Lung (tissue), 12 donors: ENCODE results near the gene KRT26. TPM values are rescaled to one million over a fixed set of nuclear protein-coding genes. Genes with fewer than 3 reads are reported as not detected.

ENCODE experiments used
- ATAC-seq: fragments of 200-7000 bp; cut with Tn5 transposase; one replicate; pipeline ENCODE4 v1.9.1; 2020; ENCODE audit warnings: moderate number of reproducible peaks; ENCODE audit not compliant: insufficient read depth, low FRiP score
- DNase-seq, 3 donors: peaks; one replicate each; pipeline ENCODE4 v3.0.0-alpha.2; 2013 to 2017
- H3K27ac ChIP-seq, 2 donors: one replicate each; pipeline ENCODE4 v1.5.1; 2013; ENCODE audit warnings: mild to moderate bottlenecking in 2 of 2, moderate library complexity in 2 of 2, control low read depth in 1 of 2, inconsistent platforms in 1 of 2, low read depth in 1 of 2, low read length in 1 of 2
- H3K27me3 ChIP-seq, 3 donors: one replicate each; pipeline ENCODE4 v1.5.1; 2013; ENCODE audit warnings: low read length in 2 of 3; ENCODE audit not compliant: control insufficient read depth in 3 of 3, insufficient read depth in 3 of 3
- H3K36me3 ChIP-seq, 4 donors: one replicate each; pipeline ENCODE4 v1.5.1; 2013; ENCODE audit warnings: low read length in 4 of 4, mild to moderate bottlenecking in 1 of 4, moderate library complexity in 1 of 4; ENCODE audit not compliant: control insufficient read depth in 4 of 4, insufficient read depth in 4 of 4
- H3K4me1 ChIP-seq, 5 donors: one replicate each; pipeline ENCODE4 v1.5.1; 2013; ENCODE audit warnings: low read length in 5 of 5, mild to moderate bottlenecking in 2 of 5, moderate library complexity in 1 of 5; ENCODE audit not compliant: control insufficient read depth in 5 of 5, insufficient read depth in 5 of 5
- H3K4me3 ChIP-seq: one replicate; pipeline ENCODE4 v1.5.1; 2013; ENCODE audit warnings: mild to moderate bottlenecking, control low read depth, moderate library complexity
- H3K9ac ChIP-seq, 2 donors: one replicate each; pipeline ENCODE4 v1.5.1; 2013; ENCODE audit warnings: low read length in 2 of 2, control low read depth in 1 of 2; ENCODE audit not compliant: insufficient read depth in 1 of 2
- H3K9me3 ChIP-seq, 4 donors: one replicate each; pipeline ENCODE4 v1.5.1; 2013; ENCODE audit warnings: low read length in 3 of 4, mild to moderate bottlenecking in 1 of 4, moderate library complexity in 1 of 4; ENCODE audit not compliant: control insufficient read depth in 4 of 4, insufficient read depth in 3 of 4
- CTCF ChIP-seq: IDR thresholded peaks from 2 replicates; pipeline ENCODE4 v1.5.1; 2012; ENCODE audit warnings: mild to moderate bottlenecking; ENCODE audit errors: control extremely low read depth, extremely low read depth
- WGBS, 2 donors: extraction: QIAGEN DNeasy Blood & Tissue Kit; methylation state at CpG; one replicate each; pipeline ENCODE4 v1.1.7; 2013; 5-methylcytosine and 5-hydroxymethylcytosine counted together
- polyA plus RNA-seq, 2 donors: library from polyadenylated mRNA; stranded (reverse); fragments of 200-250 nt; gene quantifications; one replicate each; pipeline ENCODE4 v1.2.1, GENCODE V29; 2013
- total RNA-seq, 2 donors: library from RNA; depleted of rRNA in 1 of 2; stranded (reverse); fragments of >200 nt in 1 of 2; gene quantifications; one replicate each; pipeline ENCODE4 v1.2.1, GENCODE V29; 2014 to 2021
- donor health status: control.
- donor health status: control.
- donor health status: Bipolar disorder and iron deficiency.
- donor health status: healthy.
- donor health status: DM: yes; HTN: yes; CAD: no.

Gene KRT26
- total and polyA plus RNA-seq, 4 donors: not detected

- TF ChIP-seq CTCF: no peak
- H3K9ac ChIP-seq: no peak overlapping the region
- ATAC-seq: no peak
Measured at GRCh38 chr17:40722241-40722640, 49.8 kb downstream of the KRT26 start.

GRCh38 chr17:40720899-40721298 is 51.1 kb downstream of the KRT26 start:
- Histone ChIP-seq H3K36me3 (no peaks in the 10 kb centered on the region), H3K27ac (no peak overlapping the region), H3K4me1 (no peaks in the 10 kb centered on the region), H3K9ac (no peak overlapping the region), H3K27me3 (no peaks in the 10 kb centered on the region), H3K9me3 (no peaks in the 10 kb centered on the region), H3K4me3 (no peak overlapping the region)
- no peak for ATAC-seq
- TF ChIP-seq CTCF: no peak
- DNase-seq: no peak
- 76 to 79% methylated on average over 2 of the region's 2 CpGs for WGBS, 2 donors

More at GRCh38 chr17:40722241-40722640, 49.8 kb downstream of the KRT26 start:
- Histone ChIP-seq H3K27ac (no peak overlapping the region), H3K9me3 (no peaks in the 10 kb centered on the region), H3K4me1 (no peaks in the 10 kb centered on the region), H3K4me3 (no peak overlapping the region), H3K27me3 (no peaks in the 10 kb centered on the region), H3K36me3 (no peaks in the 10 kb centered on the region)
- no peak for DNase-seq
- WGBS, 2 donors: 56 to 80% methylated on average over 1 of the region's 1 CpG

GRCh38 chr17:40718930-40719329 is 53.1 kb downstream of the KRT26 start:
- H3K9me3 ChIP-seq: no peaks in the 10 kb centered on the region
- 58 to 59% methylated on average over 8 of the region's 8 CpGs for WGBS, 2 donors
- no peak overlapping the region for H3K4me3 ChIP-seq
- H3K4me1 ChIP-seq: no peaks in the 10 kb centered on the region
- H3K9ac ChIP-seq: no peak overlapping the region
- ATAC-seq (no peak), DNase-seq (no peak)
- H3K36me3 ChIP-seq: no peaks in the 10 kb centered on the region
- H3K27me3 ChIP-seq: no peaks in the 10 kb centered on the region
- H3K27ac ChIP-seq: no peak overlapping the region
- no peak for TF ChIP-seq CTCF

- H3K4me1 ChIP-seq: no peaks in the 10 kb centered on the region
- WGBS, 2 donors: 77% methylated on average over 3 of the region's 3 CpGs
- no peaks in the 10 kb centered on the region for H3K27me3 ChIP-seq
- no peak overlapping the region for H3K27ac ChIP-seq
- H3K9ac ChIP-seq: no peak overlapping the region
- ATAC-seq: no peak
- no peaks in the 10 kb centered on the region for H3K36me3 ChIP-seq
- H3K9me3 ChIP-seq: no peaks in the 10 kb centered on the region
- no peak for DNase-seq
- H3K4me3 ChIP-seq: no peak overlapping the region
- no peak for TF ChIP-seq CTCF
Measured at GRCh38 chr17:40717776-40718175, 54.2 kb downstream of the KRT26 start.

Other genes with a start within 250 kb of the KRT26 start
- 1 to 10 TPM; 1.8 to 4.0 TPM for gene CCR7, start 206.7 kb downstream of the KRT26 start, total RNA-seq
- gene CCR7, start 206.7 kb downstream of the KRT26 start, polyA plus RNA-seq: 1 to 10 TPM; 2.1 to 5.9 TPM
- gene SMARCE1, start 124.4 kb downstream of the KRT26 start, total RNA-seq: 100 to 1,000 TPM in 1 of 2 donors, 10 to 100 TPM in 1; 76.4 to 137 TPM
- gene SMARCE1, start 124.4 kb downstream of the KRT26 start, polyA plus RNA-seq: 10 to 100 TPM; 55.2 to 58.1 TPM
- under 1 TPM in 1 of 2 donors, not detected in 1; 0.18 TPM for gene KRT222, start 107.0 kb downstream of the KRT26 start, total RNA-seq
- gene KRT222, start 107.0 kb downstream of the KRT26 start, polyA plus RNA-seq: under 1 TPM; 0.10 to 0.26 TPM
- gene KRT24, start 68.4 kb downstream of the KRT26 start, total RNA-seq: not detected
- under 1 TPM; 0.05 to 0.08 TPM for gene KRT24, start 68.4 kb downstream of the KRT26 start, polyA plus RNA-seq
- gene KRT25, start 16.9 kb downstream of the KRT26 start, total RNA-seq: not detected
- gene KRT25, start 16.9 kb downstream of the KRT26 start, polyA plus RNA-seq: not detected
- under 1 TPM; 0.14 to 0.71 TPM for gene KRT27, start 10.3 kb upstream of the KRT26 start, total RNA-seq
- 1 to 10 TPM in 1 of 2 donors, under 1 TPM in 1; 0.39 to 1.5 TPM for gene KRT27, start 10.3 kb upstream of the KRT26 start, polyA plus RNA-seq
- not detected for gene KRT28, start 27.8 kb upstream of the KRT26 start, total RNA-seq
- not detected for gene KRT28, start 27.8 kb upstream of the KRT26 start, polyA plus RNA-seq
- 10 to 100 TPM in 1 of 2 donors, 1 to 10 TPM in 1; 4.6 to 34.7 TPM for gene KRT10, start 50.4 kb upstream of the KRT26 start, total RNA-seq
- 10 to 100 TPM; 21.0 to 60.6 TPM for gene KRT10, start 50.4 kb upstream of the KRT26 start, polyA plus RNA-seq
- not detected for gene KRT12, start 95.0 kb upstream of the KRT26 start, total RNA-seq
- not detected for gene KRT12, start 95.0 kb upstream of the KRT26 start, polyA plus RNA-seq
- under 1 TPM in 1 of 2 donors, not detected in 1; 0.31 TPM for gene KRT20, start 113.0 kb upstream of the KRT26 start, total RNA-seq
- under 1 TPM in 1 of 2 donors, not detected in 1; 0.24 TPM for gene KRT20, start 113.0 kb upstream of the KRT26 start, polyA plus RNA-seq
- 1 to 10 TPM; 1.3 to 2.0 TPM for gene KRT23, start 165.4 kb upstream of the KRT26 start, total RNA-seq
- 1 to 10 TPM; 1.9 to 9.4 TPM for gene KRT23, start 165.4 kb upstream of the KRT26 start, polyA plus RNA-seq
- not detected for gene KRT39, start 194.7 kb upstream of the KRT26 start, total RNA-seq
- gene KRT39, start 194.7 kb upstream of the KRT26 start, polyA plus RNA-seq: not detected
- gene KRT40, start 212.1 kb upstream of the KRT26 start, total RNA-seq: not detected
- gene KRT40, start 212.1 kb upstream of the KRT26 start, polyA plus RNA-seq: under 1 TPM; 0.09 to 0.31 TPM
- gene KRTAP3-3, start 222.0 kb upstream of the KRT26 start, total RNA-seq: not detected
- gene KRTAP3-3, start 222.0 kb upstream of the KRT26 start, polyA plus RNA-seq: not detected
- not detected for gene KRTAP3-2, start 227.7 kb upstream of the KRT26 start, total RNA-seq
- under 1 TPM in 1 of 2 donors, not detected in 1; 0.94 TPM for gene KRTAP3-2, start 227.7 kb upstream of the KRT26 start, polyA plus RNA-seq
- gene KRTAP3-1, start 236.9 kb upstream of the KRT26 start, total RNA-seq: not detected
- gene KRTAP3-1, start 236.9 kb upstream of the KRT26 start, polyA plus RNA-seq: not detected